Measurements from ENCODE around the gene TIGD7.
"Not testable (repeated sequence)": the region's sequence is repeated elsewhere in the genome, so short reads cannot be mapped to it uniquely, and the experiment has no call there.

TIGD7 gene

DNA sequence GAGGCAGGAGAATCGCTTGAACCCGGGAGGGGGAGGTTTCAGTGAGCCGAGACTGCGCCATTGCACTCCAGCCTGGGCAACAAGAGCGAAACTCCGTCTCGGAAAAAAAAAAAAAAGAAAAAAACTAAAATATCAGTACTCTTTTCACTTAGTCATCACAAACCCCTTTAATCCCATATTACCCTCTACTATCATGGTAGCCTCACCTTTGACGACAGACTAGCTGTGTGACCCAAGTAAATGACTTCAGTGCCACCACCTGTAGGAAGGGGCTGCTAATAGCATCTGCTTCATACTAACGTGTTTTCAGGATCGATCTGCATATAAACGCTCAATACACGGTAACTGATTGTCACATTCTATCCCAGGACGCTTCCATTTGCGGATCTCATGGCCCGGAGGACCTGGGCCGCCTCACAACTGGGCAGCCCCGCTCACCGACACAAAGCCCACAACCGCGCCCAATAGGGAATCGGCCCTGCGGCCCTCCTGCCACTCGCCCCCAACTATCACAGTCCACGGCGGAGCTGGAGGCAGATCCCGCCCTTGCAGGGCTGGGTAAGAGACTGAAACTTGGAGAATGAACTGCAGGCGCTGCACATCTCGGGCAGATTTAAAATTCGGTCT, 23.0 kb downstream of the TIGD7 start:
- DNase-seq, result peak; percentile 81 to 86

DNA sequence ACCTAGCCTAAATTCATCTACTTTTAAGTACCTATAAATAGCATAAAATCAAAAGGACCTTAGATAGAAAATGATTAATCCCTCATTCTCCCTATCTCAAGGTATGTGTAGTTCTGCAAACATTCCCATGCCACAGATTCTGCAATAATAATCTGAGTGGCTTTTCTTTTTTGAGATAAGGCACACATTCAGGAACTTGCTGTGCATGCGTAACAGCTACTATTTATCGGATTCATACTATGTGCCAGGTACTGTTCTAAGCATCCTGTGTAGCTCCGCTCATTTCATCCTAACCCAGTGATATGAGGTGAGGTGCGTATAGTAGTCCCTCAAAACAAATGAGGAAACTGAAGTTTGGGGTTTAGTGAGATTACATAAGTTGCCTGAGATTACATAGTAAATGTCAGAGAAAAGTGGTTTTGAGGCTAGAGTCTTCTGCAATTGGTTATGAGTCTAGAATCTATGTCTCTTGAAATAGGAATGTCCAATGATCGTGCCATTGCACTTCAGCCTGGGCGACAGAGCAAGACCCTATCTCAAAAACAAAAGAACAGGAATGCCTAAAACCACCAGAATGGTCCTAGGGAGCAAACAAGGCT, 23.9 kb downstream of the TIGD7 start:
- DNase-seq, result no peak

GRCh38 chr16:3276679-3277078, 28.6 kb downstream of the TIGD7 start:
- DNase-seq, result no peak

DNA sequence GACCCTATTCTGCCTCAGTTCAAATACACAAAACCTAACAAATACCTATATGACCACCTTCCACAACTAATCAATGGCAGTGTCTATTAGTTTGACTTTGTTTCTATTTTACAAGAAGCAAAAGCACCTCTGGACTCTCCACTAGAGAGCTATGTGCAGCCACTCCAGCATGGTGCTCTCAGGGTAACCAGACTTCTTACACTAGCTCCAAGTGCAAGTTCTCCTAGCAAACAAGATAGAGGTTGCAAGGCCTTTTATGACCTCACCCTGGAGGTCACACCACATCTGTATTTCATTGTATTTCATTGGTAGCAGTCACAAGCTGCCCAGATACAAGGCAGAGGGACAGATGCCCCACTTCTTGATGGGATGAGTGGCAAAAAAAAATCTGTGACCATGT, 30.3 kb downstream of the TIGD7 start:
- no peak for DNase-seq

DNA sequence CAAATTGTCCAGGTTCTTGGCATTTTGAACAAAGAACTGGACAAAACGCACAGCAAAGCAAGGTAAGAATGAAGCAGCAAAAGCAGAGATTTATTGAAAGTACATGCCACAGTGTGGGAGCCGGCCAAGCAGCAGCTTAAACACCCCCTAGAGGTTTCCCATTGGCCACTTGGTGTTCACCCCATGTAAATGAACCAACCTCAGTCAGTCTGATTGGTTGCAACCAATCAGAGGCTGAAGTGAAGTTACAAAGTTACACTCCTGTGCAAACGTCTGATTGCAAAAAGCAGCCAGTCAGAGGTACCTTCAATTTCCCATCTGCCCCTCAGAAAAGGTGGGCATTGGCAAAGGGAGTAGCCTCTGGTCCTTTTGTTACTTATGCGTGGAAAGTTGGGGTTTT, 30.7 kb downstream of the TIGD7 start:
- DNase-seq, result peak in 1 of 2 experiments; percentile 30

GRCh38 chr16:3271281-3271680, 33.9 kb downstream of the TIGD7 start:
- not testable (repeated sequence) for DNase-seq

GRCh38 chr16:3270718-3271117, 34.5 kb downstream of the TIGD7 start:
- DNase-seq, result not testable (repeated sequence)

GRCh38 chr16:3268294-3268693, 36.9 kb downstream of the TIGD7 start:
- no peak for DNase-seq

DNA sequence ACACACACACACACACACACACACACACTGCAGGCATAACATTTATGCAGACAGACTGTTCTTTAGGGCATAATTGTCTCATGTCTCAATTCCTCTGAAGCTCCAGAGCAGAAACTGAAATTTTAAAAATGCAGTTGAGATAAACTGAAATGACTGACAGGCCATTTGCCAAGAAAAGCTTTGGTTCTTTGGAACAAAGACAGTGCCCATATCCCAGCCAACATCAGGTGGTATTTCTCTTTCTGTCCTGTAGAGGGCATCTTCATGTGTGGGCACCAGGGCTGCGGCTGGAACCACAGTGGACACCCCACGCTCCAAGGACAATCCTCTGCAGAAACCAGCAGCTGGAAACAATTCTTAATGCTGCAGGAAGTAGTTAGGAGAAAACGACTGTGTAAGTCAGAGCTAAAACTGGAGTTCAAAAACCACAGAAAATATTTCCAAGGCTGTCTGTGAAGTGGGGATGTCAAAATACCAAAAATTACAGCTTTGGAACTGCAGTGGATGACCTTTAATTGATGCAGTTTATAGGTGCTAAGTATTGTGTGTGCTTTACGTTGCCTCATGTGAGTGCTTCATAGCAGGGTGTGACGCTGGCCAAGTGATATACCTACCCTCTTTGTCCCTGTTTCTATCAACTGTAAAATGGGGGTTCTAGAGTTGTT, 38.2 kb downstream of the TIGD7 start:
- DNase-seq, result peak in 1 of 2 experiments; percentile 53

GRCh38 chr16:3264137-3265036, 40.8 kb downstream of the TIGD7 start:
- peak; percentile 99 for DNase-seq

DNA sequence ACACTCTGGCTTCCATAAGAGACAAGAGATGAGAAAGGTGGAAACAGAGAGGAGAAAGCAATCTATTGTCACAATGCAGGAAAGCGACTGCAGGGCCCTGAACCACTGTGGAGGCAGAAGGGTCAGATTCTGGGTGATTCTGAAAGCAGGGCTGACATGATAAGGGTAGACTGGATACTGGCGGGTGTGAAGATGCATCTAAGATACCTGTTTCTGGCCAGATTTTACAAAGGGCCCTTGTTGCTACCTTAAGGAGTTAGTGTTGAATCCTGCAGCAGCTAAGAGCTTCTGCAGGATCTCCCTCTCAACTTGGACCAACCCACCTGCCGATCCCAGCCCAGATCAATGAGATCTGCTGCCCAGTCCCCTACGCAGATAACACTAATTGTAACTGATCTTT, 42.7 kb downstream of the TIGD7 start:
- no peak for DNase-seq

GRCh38 chr16:3259836-3260235, 45.4 kb downstream of the TIGD7 start:
- DNase-seq, result no peak

- DNase-seq, result no peak
These were observed 48.3 kb downstream of the TIGD7 start for GRCh38 chr16:3256866-3257465.

DNA sequence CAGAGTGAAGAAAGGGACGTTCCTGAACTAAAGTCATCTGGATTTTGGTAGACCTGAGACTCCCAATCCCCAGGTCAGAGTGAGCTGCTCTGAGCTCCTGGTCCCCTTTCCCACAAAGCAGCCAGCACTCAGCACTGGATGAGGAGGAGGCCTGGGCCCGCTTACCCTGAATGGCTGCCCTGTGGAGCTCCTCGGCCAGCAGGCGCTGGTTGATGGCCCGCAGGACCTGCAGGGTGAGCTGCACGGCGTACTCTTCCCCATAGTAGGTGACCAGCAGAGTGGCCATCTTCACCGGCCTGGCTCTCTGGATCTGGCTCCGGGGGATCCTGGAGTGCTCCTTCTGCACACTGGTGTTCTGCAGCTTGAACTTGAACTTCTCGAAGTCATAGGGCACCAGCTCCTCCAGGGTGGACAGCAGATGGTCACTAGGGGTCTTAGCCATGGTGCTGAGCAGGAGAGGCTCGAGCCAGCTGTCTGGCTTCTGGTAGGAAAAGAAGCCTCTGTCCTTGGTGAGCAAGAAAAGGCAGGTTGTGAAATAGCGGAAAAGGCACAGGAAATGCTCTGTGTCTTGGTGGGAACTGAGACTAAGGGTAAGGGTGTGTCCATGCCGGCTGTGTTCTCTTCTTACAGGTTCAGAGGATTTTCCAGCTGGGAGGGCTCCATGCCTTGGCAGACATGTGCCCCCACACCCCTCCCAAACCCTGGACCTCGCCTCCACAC, 48.9 kb downstream of the TIGD7 start, which contains the start of gene MEFV:
TSS of gene MEFV (minus strand) at position 488 of the 720 bp plus-strand sequence. CDS start at position 442, 46 bp downstream.
- DNase-seq, result no peak

DNA sequence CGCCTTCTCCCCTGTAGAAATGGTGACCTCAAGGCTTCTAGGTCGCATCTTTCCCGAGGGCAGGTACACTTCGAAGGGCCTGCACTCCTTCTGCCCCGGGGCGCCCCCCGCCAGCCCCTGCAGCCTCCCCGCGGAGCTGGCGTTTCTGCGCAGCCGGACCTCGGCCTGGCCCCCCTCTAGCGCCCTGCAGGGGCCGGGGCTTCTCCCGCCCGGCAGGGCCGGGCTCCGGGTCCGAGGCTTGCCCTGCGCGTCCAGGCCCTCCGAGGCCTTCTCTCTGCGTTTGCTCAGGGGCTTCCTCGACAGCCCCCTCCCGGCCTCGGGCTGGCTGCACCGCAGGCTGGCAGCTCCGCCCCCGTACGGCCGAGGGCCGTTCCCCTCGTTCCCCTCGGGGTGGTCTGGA, 50.9 kb downstream of the TIGD7 start:
- DNase-seq, result no peak

DNA sequence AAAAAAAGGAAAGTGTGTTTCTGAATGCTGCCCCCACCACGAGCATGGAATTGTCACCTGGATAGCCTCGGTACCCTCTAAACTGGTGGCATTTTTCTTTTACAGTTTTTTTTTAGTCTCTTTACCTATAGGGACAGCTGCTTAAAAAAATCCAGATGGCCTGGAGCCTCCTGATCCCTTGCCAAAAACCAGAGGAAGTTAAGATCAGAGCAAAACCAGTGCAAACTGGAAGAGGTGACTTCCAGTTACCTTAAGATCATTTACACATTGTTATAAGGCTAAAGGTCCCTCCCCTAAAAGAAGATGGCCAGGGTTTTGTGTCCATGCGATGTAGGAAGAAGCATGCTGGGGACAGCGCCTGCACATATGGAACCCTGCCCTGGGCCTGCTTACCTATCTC, 52.3 kb downstream of the TIGD7 start:
- DNase-seq, result peak in 1 of 2 experiments; percentile 56

- DNase-seq, result no peak
These were observed 55.8 kb downstream of the TIGD7 start for GRCh38 chr16:3249451-3249850.

DNA sequence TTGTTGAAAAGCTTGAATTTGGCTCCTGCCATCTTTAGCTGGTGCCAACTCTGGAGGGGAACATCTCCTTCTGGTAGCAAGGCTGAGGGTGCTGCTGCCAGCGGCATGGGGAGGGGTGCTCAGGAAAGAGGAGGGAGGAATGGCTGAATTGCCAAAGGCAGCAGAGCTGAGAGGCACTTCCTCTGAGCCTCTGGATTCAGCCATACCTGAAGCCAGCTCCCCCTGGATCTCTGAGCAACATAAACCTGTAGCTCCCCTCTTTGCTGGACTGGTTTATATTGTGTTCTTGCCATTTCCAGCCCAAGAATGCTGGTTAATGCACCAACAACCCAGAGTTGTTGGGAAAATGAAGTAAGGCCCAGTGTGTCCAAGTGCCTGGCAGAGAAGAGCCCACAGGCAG, 56.2 kb downstream of the TIGD7 start:
- DNase-seq, result no peak
